ENCODE measurements around the gene OR10A6.

OR10A6 gene

DNA sequence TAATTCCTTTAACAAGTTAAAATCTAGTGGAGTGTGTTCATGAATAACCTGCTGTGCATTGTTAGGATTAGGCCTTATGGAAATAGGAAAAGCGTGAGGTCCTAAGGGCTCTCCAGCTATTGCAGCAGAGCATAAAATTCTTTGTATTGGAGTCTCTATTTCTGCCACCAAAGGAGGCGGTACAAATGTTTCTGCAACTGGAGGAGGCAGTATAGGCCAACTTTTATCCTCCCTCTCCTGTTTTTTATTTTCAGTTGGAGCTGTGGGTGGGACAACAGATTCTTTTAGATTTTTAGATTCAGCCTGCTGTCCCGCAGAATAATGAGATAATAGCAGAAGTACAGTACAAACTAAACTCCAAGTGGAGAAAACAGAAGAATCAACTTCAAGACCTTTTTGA lies 26.2 kb downstream of the OR10A6 start:
- no peak overlapping the region for H3K4me3 ChIP-seq (ENCODE audit: low read depth, low read length)
- TF ChIP-seq, protein P1, sequence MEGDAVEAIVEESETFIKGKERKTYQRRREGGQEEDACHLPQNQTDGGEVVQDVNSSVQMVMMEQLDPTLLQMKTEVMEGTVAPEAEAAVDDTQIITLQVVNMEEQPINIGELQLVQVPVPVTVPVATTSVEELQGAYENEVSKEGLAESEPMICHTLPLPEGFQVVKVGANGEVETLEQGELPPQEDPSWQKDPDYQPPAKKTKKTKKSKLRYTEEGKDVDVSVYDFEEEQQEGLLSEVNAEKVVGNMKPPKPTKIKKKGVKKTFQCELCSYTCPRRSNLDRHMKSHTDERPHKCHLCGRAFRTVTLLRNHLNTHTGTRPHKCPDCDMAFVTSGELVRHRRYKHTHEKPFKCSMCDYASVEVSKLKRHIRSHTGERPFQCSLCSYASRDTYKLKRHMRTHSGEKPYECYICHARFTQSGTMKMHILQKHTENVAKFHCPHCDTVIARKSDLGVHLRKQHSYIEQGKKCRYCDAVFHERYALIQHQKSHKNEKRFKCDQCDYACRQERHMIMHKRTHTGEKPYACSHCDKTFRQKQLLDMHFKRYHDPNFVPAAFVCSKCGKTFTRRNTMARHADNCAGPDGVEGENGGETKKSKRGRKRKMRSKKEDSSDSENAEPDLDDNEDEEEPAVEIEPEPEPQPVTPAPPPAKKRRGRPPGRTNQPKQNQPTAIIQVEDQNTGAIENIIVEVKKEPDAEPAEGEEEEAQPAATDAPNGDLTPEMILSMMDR (IDR thresholded peaks at IDR 0.05; ENCODE audit: low read depth, low read length) = peak; percentile 24

DNA sequence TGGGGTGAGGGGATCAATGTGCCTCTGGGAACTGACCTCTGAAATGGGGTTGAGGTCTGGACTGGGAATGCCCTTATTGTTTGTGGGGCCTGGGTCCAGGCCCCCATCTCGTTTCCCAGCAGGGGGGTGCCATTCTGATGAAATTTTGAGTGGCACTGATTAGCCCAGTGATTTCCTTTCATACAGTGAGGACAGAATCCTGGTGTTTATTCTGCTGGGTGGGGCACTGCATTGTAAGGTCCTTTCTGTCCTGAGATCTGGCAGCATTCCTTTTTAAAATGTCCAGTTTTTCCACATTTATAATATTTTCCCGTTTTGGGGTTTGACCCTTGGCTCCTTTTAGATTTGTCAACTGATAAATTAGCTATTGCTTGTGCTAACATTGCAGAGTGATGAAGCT lies 27.1 kb downstream of the OR10A6 start:
- TF ChIP-seq, protein P1 (IDR thresholded peaks at IDR 0.05; ENCODE audit: low read depth, low read length) = no peak
- no peak overlapping the region for H3K4me3 ChIP-seq (ENCODE audit: low read depth, low read length)

DNA sequence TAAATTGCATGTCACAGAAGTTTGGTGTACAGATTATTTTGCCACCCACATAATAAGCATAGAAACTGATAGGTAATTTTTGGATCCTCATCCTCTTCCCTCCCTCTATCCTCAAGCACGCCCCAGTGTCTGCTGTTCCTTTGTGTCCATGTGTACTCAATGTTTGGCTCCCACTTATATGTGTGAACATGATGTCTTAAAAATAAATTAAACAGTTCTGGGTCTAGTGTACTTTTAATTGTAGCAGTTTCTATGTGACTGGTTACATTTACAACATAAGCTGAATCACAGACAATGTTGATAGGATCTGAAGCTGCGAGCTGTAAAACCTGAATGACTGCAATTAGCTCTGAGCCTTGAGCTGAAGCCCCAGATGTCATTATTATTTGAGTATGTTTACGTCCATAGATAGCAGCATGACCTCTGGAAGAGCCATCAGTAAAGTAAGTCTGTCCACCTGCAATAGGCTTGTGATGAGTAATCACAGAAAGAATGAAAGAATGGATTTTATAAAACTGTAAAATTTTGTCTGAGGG lies 29.7 kb downstream of the OR10A6 start:
- H3K4me3 ChIP-seq (ENCODE audit: low read depth, low read length) = no peak overlapping the region
- TF ChIP-seq, protein P1 (IDR thresholded peaks at IDR 0.05; ENCODE audit: low read depth, low read length) = no peak

DNA sequence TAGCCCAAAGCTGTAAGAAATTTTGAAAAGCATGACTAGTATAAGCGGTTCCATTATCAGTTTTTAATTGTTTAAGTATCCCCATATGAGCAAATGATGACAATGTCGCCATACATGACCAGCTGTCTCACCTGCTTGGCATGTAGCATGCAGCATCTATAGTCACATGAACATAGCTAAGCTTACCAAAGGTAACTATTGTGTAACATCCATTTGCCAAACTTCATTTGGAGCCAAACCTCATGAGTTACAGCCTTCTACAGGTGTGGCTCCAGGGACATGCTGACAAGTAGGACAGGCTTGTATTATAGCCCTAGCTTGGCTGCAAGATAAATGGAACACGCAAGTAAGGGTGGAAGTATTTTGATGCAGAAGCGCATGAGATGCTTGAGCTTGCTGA lies 30.4 kb downstream of the OR10A6 start:
- TF ChIP-seq, protein P1 (IDR thresholded peaks at IDR 0.05; ENCODE audit: low read depth, low read length) = no peak
- H3K4me3 ChIP-seq (ENCODE audit: low read depth, low read length) = no peak overlapping the region

DNA sequence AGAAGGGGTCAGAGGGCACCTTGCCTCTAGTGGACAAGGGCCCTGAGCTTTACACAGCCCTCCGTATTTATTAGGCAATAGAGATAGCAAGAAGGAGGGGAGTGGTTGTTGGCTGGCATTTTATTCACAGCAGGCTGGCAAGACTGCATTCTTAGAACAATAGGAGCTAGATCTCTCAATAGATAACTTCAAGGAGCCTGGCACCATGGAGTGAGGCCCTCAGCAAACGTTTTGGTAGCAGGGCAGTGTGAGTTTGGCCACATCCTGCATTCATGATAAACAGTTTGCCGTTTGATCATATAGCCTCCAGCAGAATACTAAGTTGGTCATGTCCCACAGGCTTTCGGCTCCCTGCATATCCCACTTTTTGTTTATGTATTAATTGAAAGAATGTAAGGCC lies 31.6 kb downstream of the OR10A6 start:
- no peak overlapping the region for H3K4me3 ChIP-seq (ENCODE audit: low read depth, low read length)
- TF ChIP-seq, protein P1 (IDR thresholded peaks at IDR 0.05; ENCODE audit: low read depth, low read length) = no peak

DNA sequence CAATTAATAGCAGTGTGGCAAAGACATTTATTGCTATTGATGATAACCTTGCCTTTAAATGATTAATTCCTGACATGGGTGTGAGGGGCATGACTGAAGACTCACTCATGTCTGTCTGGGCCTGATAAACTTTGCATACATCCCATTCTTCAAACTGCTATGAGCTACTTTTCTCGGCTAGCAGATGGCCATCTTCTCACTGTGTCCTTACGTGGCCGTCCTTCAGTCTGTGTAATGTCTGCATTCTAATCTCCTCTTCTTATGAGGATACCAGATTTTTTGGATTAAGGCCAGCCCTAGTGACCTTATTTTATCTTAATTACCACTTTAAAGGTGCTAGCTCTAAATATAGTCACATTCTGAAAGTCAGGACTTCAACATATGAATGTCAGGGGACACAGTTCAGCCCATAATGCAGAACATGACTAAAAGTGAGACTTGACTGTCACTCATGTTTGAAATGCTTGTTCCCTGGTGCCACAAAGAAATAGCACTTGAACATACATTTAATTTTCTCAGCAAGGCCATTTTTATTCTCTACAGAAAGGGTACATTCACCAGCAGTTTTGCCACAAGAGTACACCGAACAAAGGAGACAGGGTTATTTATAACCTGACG lies 32.3 kb downstream of the OR10A6 start:
- no peak overlapping the region for H3K4me3 ChIP-seq (ENCODE audit: low read depth, low read length)
- TF ChIP-seq, protein P1 (IDR thresholded peaks at IDR 0.05; ENCODE audit: low read depth, low read length) = no peak

DNA sequence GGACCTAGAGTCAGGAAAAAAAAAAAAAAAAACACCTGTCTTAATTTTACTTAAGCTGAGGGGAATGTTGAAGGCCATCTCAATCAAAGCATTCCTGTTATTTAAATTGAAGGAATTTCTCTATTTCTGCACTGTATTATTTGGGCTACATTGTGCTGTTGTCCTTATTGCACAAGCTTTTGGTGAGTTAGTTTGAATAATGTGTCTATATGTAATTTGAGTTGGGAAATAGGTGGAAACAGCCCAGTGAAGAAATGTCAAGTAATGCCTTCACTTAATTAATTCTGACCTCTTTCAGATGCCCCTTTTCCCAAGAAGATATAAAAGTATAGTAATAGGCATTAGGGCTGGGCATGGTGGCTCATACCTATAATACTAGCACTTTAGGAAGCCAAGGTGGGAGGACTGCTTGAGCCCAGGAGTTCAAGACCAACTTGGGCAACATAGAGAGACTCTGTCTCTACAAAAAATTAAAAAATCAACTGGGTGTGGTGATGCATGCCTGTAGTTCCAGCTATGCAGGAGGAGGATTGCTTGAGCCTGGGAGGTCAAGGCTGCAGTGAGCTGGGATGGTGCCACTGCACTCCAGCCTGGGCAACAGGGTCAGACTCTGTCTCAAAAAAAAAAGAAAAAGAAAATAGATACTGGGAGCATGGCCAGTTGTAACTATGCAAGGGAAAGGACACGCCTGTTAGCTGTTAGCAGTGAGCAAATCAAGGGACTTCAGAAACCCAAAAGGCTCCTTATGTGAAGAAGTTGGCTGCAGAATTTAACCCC lies 34.9 kb downstream of the OR10A6 start:
- TF ChIP-seq, protein P1 (IDR thresholded peaks at IDR 0.05; ENCODE audit: low read depth, low read length) = no peak
- H3K4me3 ChIP-seq (ENCODE audit: low read depth, low read length) = no peak overlapping the region
